HG02759 (cell line): ENCODE measurements around the gene DYNC1LI2.

ENCODE experiments used
- ATAC-seq: cut with Tn5 transposase; IDR thresholded peaks from one replicate; pipeline ENCODE4 v1.9.1; 2021; ENCODE audit warnings: mild to moderate bottlenecking, moderate library complexity; ENCODE audit not compliant: unreplicated experiment

The DYNC1LI2 gene

GRCh38 chr16:66740533-66740932 is 10.9 kb downstream of the DYNC1LI2 start:
- ATAC-seq = no peak

GRCh38 chr16:66740010-66740409 is 11.4 kb downstream of the DYNC1LI2 start:
- no peak for ATAC-seq

GRCh38 chr16:66735891-66736290 is 15.5 kb downstream of the DYNC1LI2 start:
- ATAC-seq = no peak

- ATAC-seq = no peak
Measured at GRCh38 chr16:66731101-66731500, 20.3 kb downstream of the DYNC1LI2 start.

GRCh38 chr16:66728804-66729203 is 22.6 kb downstream of the DYNC1LI2 start:
- ATAC-seq = no peak

GRCh38 chr16:66728117-66728787 is 23.2 kb downstream of the DYNC1LI2 start:
- ATAC-seq = peak; percentile 52

GRCh38 chr16:66720766-66721165 is 30.6 kb downstream of the DYNC1LI2 start:
- ATAC-seq = no peak

- ATAC-seq = no peak
Measured at GRCh38 chr16:66719246-66719645, 32.2 kb downstream of the DYNC1LI2 start.

- no peak for ATAC-seq
Measured at GRCh38 chr16:66717776-66718175, 33.6 kb downstream of the DYNC1LI2 start.

GRCh38 chr16:66717112-66717675 is 34.2 kb downstream of the DYNC1LI2 start:
- ATAC-seq = no peak

- no peak for ATAC-seq
Measured at GRCh38 chr16:66714654-66715307, 36.6 kb downstream of the DYNC1LI2 start.

- no peak for ATAC-seq
Measured at GRCh38 chr16:66714062-66714461, 37.3 kb downstream of the DYNC1LI2 start.

- no peak for ATAC-seq
Measured at GRCh38 chr16:66713076-66713475, 38.3 kb downstream of the DYNC1LI2 start.

- no peak for ATAC-seq
Measured at GRCh38 chr16:66712512-66712911, 38.9 kb downstream of the DYNC1LI2 start.

GRCh38 chr16:66711581-66711980 is 39.8 kb downstream of the DYNC1LI2 start:
- ATAC-seq = no peak

GRCh38 chr16:66706506-66706880 is 44.9 kb downstream of the DYNC1LI2 start:
- no peak for ATAC-seq

- ATAC-seq = no peak
Measured at GRCh38 chr16:66705790-66706505, 45.5 kb downstream of the DYNC1LI2 start.

GRCh38 chr16:66703406-66704215 is 47.8 kb downstream of the DYNC1LI2 start:
- ATAC-seq = no peak

- ATAC-seq = no peak
Measured at GRCh38 chr16:66701516-66701915, 49.9 kb downstream of the DYNC1LI2 start.

GRCh38 chr16:66701026-66701425 is 50.4 kb downstream of the DYNC1LI2 start:
- ATAC-seq = no peak

GRCh38 chr16:66699898-66700297 is 51.5 kb downstream of the DYNC1LI2 start:
- ATAC-seq = no peak
